Ascending aorta (tissue), 2 donors: ENCODE data around the gene ASIC4. TPM values are rescaled to one million over a fixed set of nuclear protein-coding genes. Genes with fewer than 3 reads are reported as not detected.

Source experiments
- DNase-seq, 2 donors: peaks; one replicate each; pipeline ENCODE4 v3.0.0-alpha.2; 2019; ENCODE audit warnings: low spot score in 2 of 2
- H3K27ac ChIP-seq, 2 donors: fragments of 200-600 bp; sonication (generic); one replicate each; pipeline ENCODE4 v1.5.1; 2016 to 2017; ENCODE audit warnings: mild to moderate bottlenecking in 1 of 2
- H3K27me3 ChIP-seq: fragments of 200-600 bp; sonication (generic); one replicate; pipeline ENCODE4 v1.5.1; 2017
- H3K36me3 ChIP-seq, 2 donors: fragments of 200-600 bp; sonication (generic); one replicate each; pipeline ENCODE4 v1.5.1; 2016
- H3K4me1 ChIP-seq, 2 donors: fragments of 200-600 bp; sonication (generic); one replicate each; pipeline ENCODE4 v1.5.1; 2016 to 2017; ENCODE audit warnings: mild to moderate bottlenecking in 1 of 2
- H3K4me3 ChIP-seq, 2 donors: fragments of 200-600 bp; sonication (generic); one replicate each; pipeline ENCODE4 v1.5.1; 2016 to 2017; ENCODE audit warnings: mild to moderate bottlenecking in 1 of 2
- H3K9me3 ChIP-seq, 2 donors: fragments of 200-600 bp; sonication (generic); one replicate each; pipeline ENCODE4 v1.5.1; 2016
- CTCF ChIP-seq, 3 experiments: fragments of 200-600 bp in 2 of 3; fragments of 450-650 bp in 1 of 3; sonication (generic) in 2 of 3; IDR thresholded peaks; one replicate each; pipeline ENCODE4 v1.5.1; 2016 to 2019; ENCODE audit warnings: antibody characterized with exemption in 3 of 3, mild to moderate bottlenecking in 1 of 3, moderate library complexity in 1 of 3
- intact Hi-C: fragments of 100-400 bp; cut with DNase I; formaldehyde crosslinking; loops from one replicate; pipeline ENCODE4 v1.15.1; 2023
- total RNA-seq: library from RNA; depleted of rRNA; stranded (reverse); fragments of >200 nt; gene quantifications from one replicate; pipeline ENCODE4 v1.1.0, GENCODE V29; 2016

Gene ASIC4
- total RNA-seq, 1 donor from 2014 or later = not detected

GRCh38 chr2:219559156-219559915, 45.1 kb downstream of the ASIC4 start:
- H3K9me3 ChIP-seq = no peaks in the 10 kb centered on the region
- H3K27me3 ChIP-seq = no peaks in the 10 kb centered on the region
- no peak overlapping the region for H3K27ac ChIP-seq
- TF ChIP-seq CTCF (IDR thresholded peaks at IDR 0.05) = no peak
- H3K4me3 ChIP-seq = no peak overlapping the region
- peaks cover 16 to 43% of the 10 kb centered on the region in 2 donors for H3K36me3 ChIP-seq
- H3K4me1 ChIP-seq = no peaks in the 10 kb centered on the region
- DNase-seq = no peak
- intact Hi-C loops = no loop called here

- no peak overlapping the region for H3K4me3 ChIP-seq
- no peaks in the 10 kb centered on the region for H3K9me3 ChIP-seq
- no peaks in the 10 kb centered on the region for H3K4me1 ChIP-seq
- peaks cover 18 to 43% of the 10 kb centered on the region in 2 donors for H3K36me3 ChIP-seq
- DNase-seq = no peak
- H3K27ac ChIP-seq = no peak overlapping the region
- TF ChIP-seq CTCF (IDR thresholded peaks at IDR 0.05) = peak in 2 of 3 experiments; percentile 83 to 91
- no peaks in the 10 kb centered on the region for H3K27me3 ChIP-seq
- intact Hi-C loops = no loop called here
Observed at GRCh38 chr2:219560037-219560892, 46.0 kb downstream of the ASIC4 start.

- Histone ChIP-seq H3K36me3 (peaks cover 18 to 40% of the 10 kb centered on the region in 2 donors), H3K4me1 (no peaks in the 10 kb centered on the region), H3K27ac (no peak overlapping the region), H3K27me3 (no peaks in the 10 kb centered on the region), H3K4me3 (no peak overlapping the region), H3K9me3 (no peaks in the 10 kb centered on the region)
- intact Hi-C loops = no loop called here
- no peak for TF ChIP-seq CTCF (IDR thresholded peaks at IDR 0.05)
- no peak for DNase-seq
Observed at GRCh38 chr2:219560893-219561178, 46.6 kb downstream of the ASIC4 start.

- no peak overlapping the region for H3K27ac ChIP-seq
- no peak overlapping the region for H3K4me3 ChIP-seq
- no peaks in the 10 kb centered on the region for H3K4me1 ChIP-seq
- intact Hi-C loops = no loop called here
- TF ChIP-seq CTCF (IDR thresholded peaks at IDR 0.05) = no peak
- DNase-seq = no peak
- H3K36me3 ChIP-seq = peaks cover 18 to 34% of the 10 kb centered on the region in 2 donors
- H3K27me3 ChIP-seq = no peaks in the 10 kb centered on the region
- no peaks in the 10 kb centered on the region for H3K9me3 ChIP-seq
Observed at GRCh38 chr2:219561179-219562048, 47.1 kb downstream of the ASIC4 start.
